GM12874 (cell line): Measurements from ENCODE around the gene OBP2A.

ENCODE experiments used
- CTCF ChIP-seq: IDR thresholded peaks from 2 replicates; pipeline ENCODE4 v1.5.1; 2011; ENCODE audit warnings: low read depth, mild to moderate bottlenecking, control low read depth, low read length, moderate library complexity; ENCODE audit not compliant: insufficient read depth

OBP2A gene

GRCh38 chr9:135574331-135574730 is 28.4 kb downstream of the OBP2A start:
- no peak for TF ChIP-seq CTCF

- no peak for TF ChIP-seq CTCF
These were observed 29.0 kb downstream of the OBP2A start for GRCh38 chr9:135574943-135575342.

GRCh38 chr9:135575995-135576631 is 30.2 kb downstream of the OBP2A start:
- TF ChIP-seq CTCF, result no peak

- no peak for TF ChIP-seq CTCF
These were observed 31.3 kb downstream of the OBP2A start for GRCh38 chr9:135577256-135577655.

- no peak for TF ChIP-seq CTCF
These were observed 33.4 kb downstream of the OBP2A start for GRCh38 chr9:135579356-135579755.

GRCh38 chr9:135579889-135580660 is 34.1 kb downstream of the OBP2A start:
- TF ChIP-seq CTCF, result no peak

- TF ChIP-seq CTCF, result no peak
These were observed 34.9 kb downstream of the OBP2A start for GRCh38 chr9:135580664-135581380.
